Suprapubic skin (tissue), 4 donors: ENCODE measurements around the gene NOC4L.

Experiments
- POLR2A ChIP-seq, 2 donors: fragments of 450-650 bp; IDR thresholded peaks; one replicate each; pipeline ENCODE4 v1.6.1; 2017; ENCODE audit warnings: antibody characterized with exemption in 2 of 2, mild to moderate bottlenecking in 2 of 2, moderate library complexity in 2 of 2
- POLR2AphosphoS5 ChIP-seq, 3 donors: sonication (generic); formaldehyde crosslinking; IDR thresholded peaks; one replicate each; pipeline ENCODE4 v1.6.1; 2017; ENCODE audit warnings: antibody characterized with exemption in 3 of 3
- TF ChIP-seq, protein P1 (sequence below), 2 donors: fragments of 200-600 bp in 1 of 2; fragments of 450-650 bp in 1 of 2; sonication (generic) in 1 of 2; IDR thresholded peaks; one replicate each; pipeline ENCODE4 v1.5.1; 2016 to 2019; ENCODE audit warnings: antibody characterized with exemption in 2 of 2, mild to moderate bottlenecking in 1 of 2, moderate library complexity in 1 of 2

DNA sequence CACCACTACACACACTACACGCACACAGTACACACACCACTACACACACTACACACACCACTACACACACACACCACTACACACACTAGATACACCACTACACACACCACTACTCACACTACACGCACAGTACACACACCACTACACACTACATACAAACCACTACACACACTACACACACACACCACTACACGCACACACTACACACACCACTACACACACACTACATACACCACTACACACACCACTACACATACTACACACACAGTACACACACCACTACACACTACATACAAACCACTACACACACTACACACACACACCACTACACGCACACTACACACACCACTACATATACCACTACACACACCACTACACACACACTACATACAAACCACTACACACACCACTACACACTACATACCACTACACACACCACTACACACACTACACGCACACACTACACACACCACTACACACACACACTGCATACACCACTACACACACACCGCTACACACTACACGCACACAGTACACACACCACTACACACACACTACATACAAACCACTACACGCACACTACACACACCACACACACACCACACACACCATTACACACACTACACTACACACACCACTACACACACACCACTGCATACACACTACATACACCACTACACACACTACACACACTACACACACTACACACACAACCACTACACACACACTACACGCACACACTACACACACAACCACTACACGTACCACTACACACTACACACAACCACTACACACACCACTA, 11.7 kb downstream of the NOC4L start:
- TF ChIP-seq POLR2AphosphoS5 (IDR thresholded peaks at IDR 0.05), result no peak
- TF ChIP-seq, protein P1, sequence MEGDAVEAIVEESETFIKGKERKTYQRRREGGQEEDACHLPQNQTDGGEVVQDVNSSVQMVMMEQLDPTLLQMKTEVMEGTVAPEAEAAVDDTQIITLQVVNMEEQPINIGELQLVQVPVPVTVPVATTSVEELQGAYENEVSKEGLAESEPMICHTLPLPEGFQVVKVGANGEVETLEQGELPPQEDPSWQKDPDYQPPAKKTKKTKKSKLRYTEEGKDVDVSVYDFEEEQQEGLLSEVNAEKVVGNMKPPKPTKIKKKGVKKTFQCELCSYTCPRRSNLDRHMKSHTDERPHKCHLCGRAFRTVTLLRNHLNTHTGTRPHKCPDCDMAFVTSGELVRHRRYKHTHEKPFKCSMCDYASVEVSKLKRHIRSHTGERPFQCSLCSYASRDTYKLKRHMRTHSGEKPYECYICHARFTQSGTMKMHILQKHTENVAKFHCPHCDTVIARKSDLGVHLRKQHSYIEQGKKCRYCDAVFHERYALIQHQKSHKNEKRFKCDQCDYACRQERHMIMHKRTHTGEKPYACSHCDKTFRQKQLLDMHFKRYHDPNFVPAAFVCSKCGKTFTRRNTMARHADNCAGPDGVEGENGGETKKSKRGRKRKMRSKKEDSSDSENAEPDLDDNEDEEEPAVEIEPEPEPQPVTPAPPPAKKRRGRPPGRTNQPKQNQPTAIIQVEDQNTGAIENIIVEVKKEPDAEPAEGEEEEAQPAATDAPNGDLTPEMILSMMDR (IDR thresholded peaks at IDR 0.05), result no peak
- no peak for TF ChIP-seq POLR2A (IDR thresholded peaks at IDR 0.05)
